Uterus (tissue), 4 donors: ENCODE measurements around the gene RNF166. TPM values are rescaled to one million over a fixed set of nuclear protein-coding genes. Genes with fewer than 3 reads are reported as not detected.
A peak's percentile ranks its signal among the peaks of the same experiment; 100 is the strongest.

Experiments
- DNase-seq, 2 donors: peaks; one replicate each; pipeline ENCODE4 v3.0.0-alpha.2; 2019 to 2020
- H3K27ac ChIP-seq, 2 donors: fragments of 200-600 bp; sonication (generic); 1 replicate in 1 of 2; 2 replicates in 1 of 2; pipeline ENCODE4 v1.5.1; 2016 to 2018
- H3K27me3 ChIP-seq, 2 donors: fragments of 200-600 bp; sonication (generic); one replicate each; pipeline ENCODE4 v1.5.1; 2018 to 2019; ENCODE audit warnings: control low read depth in 1 of 2
- H3K36me3 ChIP-seq, 2 donors: fragments of 200-600 bp; sonication (generic); one replicate each; pipeline ENCODE4 v1.5.1; 2019; ENCODE audit warnings: control low read depth in 1 of 2
- H3K4me1 ChIP-seq, 2 donors: fragments of 200-600 bp; sonication (generic); one replicate each; pipeline ENCODE4 v1.5.1; 2018 to 2019; ENCODE audit warnings: control low read depth in 1 of 2
- H3K4me3 ChIP-seq, 2 donors: fragments of 200-600 bp; sonication (generic); 1 replicate in 1 of 2; 2 replicates in 1 of 2; pipeline ENCODE4 v1.5.1; 2018 to 2019; ENCODE audit warnings: mild to moderate bottlenecking in 1 of 2
- H3K9me3 ChIP-seq, 2 donors: fragments of 200-600 bp; sonication (generic); one replicate each; pipeline ENCODE4 v1.5.1; 2019; ENCODE audit warnings: control low read depth in 1 of 2
- POLR2A ChIP-seq, 2 donors: fragments of 450-650 bp; IDR thresholded peaks; one replicate each; pipeline ENCODE4 v1.6.1; 2016; ENCODE audit warnings: antibody characterized with exemption in 2 of 2, mild to moderate bottlenecking in 1 of 2, moderate library complexity in 1 of 2
- intact Hi-C: fragments of 100-400 bp; cut with DNase I; formaldehyde crosslinking; loops from one replicate; pipeline ENCODE4 v1.15.1; 2023; ENCODE audit warnings: low total_unique reads
- total RNA-seq, 4 donors: library from RNA; depleted of rRNA in 3 of 4; stranded (reverse); fragments of >200 nt in 3 of 4; gene quantifications; one replicate each; pipeline versions ENCODE4 v1.1.0 to v1.2.4, GENCODE V29; 2014 to 2023
- TF ChIP-seq, protein P1 (sequence below), 4 experiments: fragments of 200-600 bp in 2 of 4; fragments of 450-650 bp in 2 of 4; sonication (generic) in 2 of 4; IDR thresholded peaks; one replicate each; pipeline ENCODE4 v1.5.1; 2016 to 2019; ENCODE audit warnings: antibody characterized with exemption in 4 of 4, mild to moderate bottlenecking in 2 of 4, moderate library complexity in 1 of 4
- donor health status: DM: yes; HTN: yes; CAD: no.

Gene RNF166
- total RNA-seq, 4 donors from 2014 or later, result 14.2 to 33.2 (median 20.0) TPM

- Histone ChIP-seq H3K4me3 (peak overlapping the region; percentile 57 to 59), H3K9me3 (no peaks in the 10 kb centered on the region), H3K27ac (peak overlapping the region in 1 of 2 donors; percentile 15), H3K36me3 (no peaks in the 10 kb centered on the region), H3K4me1 (no peaks in the 10 kb centered on the region), H3K27me3 (no peaks in the 10 kb centered on the region)
- TF ChIP-seq POLR2A (IDR thresholded peaks at IDR 0.05), result no peak
- TF ChIP-seq, protein P1, sequence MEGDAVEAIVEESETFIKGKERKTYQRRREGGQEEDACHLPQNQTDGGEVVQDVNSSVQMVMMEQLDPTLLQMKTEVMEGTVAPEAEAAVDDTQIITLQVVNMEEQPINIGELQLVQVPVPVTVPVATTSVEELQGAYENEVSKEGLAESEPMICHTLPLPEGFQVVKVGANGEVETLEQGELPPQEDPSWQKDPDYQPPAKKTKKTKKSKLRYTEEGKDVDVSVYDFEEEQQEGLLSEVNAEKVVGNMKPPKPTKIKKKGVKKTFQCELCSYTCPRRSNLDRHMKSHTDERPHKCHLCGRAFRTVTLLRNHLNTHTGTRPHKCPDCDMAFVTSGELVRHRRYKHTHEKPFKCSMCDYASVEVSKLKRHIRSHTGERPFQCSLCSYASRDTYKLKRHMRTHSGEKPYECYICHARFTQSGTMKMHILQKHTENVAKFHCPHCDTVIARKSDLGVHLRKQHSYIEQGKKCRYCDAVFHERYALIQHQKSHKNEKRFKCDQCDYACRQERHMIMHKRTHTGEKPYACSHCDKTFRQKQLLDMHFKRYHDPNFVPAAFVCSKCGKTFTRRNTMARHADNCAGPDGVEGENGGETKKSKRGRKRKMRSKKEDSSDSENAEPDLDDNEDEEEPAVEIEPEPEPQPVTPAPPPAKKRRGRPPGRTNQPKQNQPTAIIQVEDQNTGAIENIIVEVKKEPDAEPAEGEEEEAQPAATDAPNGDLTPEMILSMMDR (IDR thresholded peaks at IDR 0.05), result no peak
- intact Hi-C loops, result no loop called here
- peak in 1 of 2 donors; percentile 27 for DNase-seq
Measured at GRCh38 chr16:88651276-88651988, 54.8 kb downstream of the RNF166 start.

- intact Hi-C loops, result no loop called here
- peak in 1 of 2 donors; percentile 36 for DNase-seq
Measured at GRCh38 chr16:88650749-88651275, 55.4 kb downstream of the RNF166 start, which contains the start of gene CYBA. Gene CYBA (minus strand): TSS chr16:88651053. CDS start chr16:88651013, 40 bp downstream.

GRCh38 chr16:88649924-88650748 lies 56.1 kb downstream of the RNF166 start:
- intact Hi-C loops, result no loop called here
- no peaks in the 10 kb centered on the region for H3K9me3 ChIP-seq
- H3K4me1 ChIP-seq, result no peaks in the 10 kb centered on the region
- peak overlapping the region; percentile 5 to 15 for H3K27ac ChIP-seq
- DNase-seq, result no peak
- peak overlapping the region; percentile 57 to 59 for H3K4me3 ChIP-seq
- H3K27me3 ChIP-seq, result no peaks in the 10 kb centered on the region
- H3K36me3 ChIP-seq, result no peaks in the 10 kb centered on the region
- TF ChIP-seq POLR2A (IDR thresholded peaks at IDR 0.05), result no peak
- TF ChIP-seq, protein P1 (IDR thresholded peaks at IDR 0.05), result no peak

More at GRCh38 chr16:88650749-88651275, 55.4 kb downstream of the RNF166 start, which contains the start of gene CYBA:
- H3K9me3 ChIP-seq, result no peaks in the 10 kb centered on the region
- no peaks in the 10 kb centered on the region for H3K27me3 ChIP-seq
- peak in 1 of 2 donors; percentile 34 for TF ChIP-seq POLR2A (IDR thresholded peaks at IDR 0.05)
- TF ChIP-seq, protein P1 (IDR thresholded peaks at IDR 0.05), result no peak
- H3K36me3 ChIP-seq, result no peaks in the 10 kb centered on the region
- peak within 1 kb of the TSS; percentile 57 to 59 for H3K4me3 ChIP-seq
- H3K27ac ChIP-seq, result peak within 1 kb of the TSS; percentile 5 to 15
- H3K4me1 ChIP-seq, result no peaks in the 10 kb centered on the region

- intact Hi-C loops, result no loop called here
Measured at GRCh38 chr16:88649195-88649923, 56.8 kb downstream of the RNF166 start.

More at GRCh38 chr16:88649195-88649923, 56.8 kb downstream of the RNF166 start:
- Histone ChIP-seq H3K27me3 (no peaks in the 10 kb centered on the region), H3K4me3 (no peak overlapping the region), H3K36me3 (no peaks in the 10 kb centered on the region), H3K4me1 (no peaks in the 10 kb centered on the region), H3K9me3 (no peaks in the 10 kb centered on the region), H3K27ac (no peak overlapping the region)
- TF ChIP-seq, protein P1 (IDR thresholded peaks at IDR 0.05), result no peak
- no peak for TF ChIP-seq POLR2A (IDR thresholded peaks at IDR 0.05)
- DNase-seq, result no peak
